ENCODE results near the gene TRIM72. TPM values are rescaled to one million over a fixed set of nuclear protein-coding genes. Genes with fewer than 3 reads are reported as not detected.

The TRIM72 gene
- total RNA-seq, 1 experiment from 2014 or later = 0.09 TPM

DNA sequence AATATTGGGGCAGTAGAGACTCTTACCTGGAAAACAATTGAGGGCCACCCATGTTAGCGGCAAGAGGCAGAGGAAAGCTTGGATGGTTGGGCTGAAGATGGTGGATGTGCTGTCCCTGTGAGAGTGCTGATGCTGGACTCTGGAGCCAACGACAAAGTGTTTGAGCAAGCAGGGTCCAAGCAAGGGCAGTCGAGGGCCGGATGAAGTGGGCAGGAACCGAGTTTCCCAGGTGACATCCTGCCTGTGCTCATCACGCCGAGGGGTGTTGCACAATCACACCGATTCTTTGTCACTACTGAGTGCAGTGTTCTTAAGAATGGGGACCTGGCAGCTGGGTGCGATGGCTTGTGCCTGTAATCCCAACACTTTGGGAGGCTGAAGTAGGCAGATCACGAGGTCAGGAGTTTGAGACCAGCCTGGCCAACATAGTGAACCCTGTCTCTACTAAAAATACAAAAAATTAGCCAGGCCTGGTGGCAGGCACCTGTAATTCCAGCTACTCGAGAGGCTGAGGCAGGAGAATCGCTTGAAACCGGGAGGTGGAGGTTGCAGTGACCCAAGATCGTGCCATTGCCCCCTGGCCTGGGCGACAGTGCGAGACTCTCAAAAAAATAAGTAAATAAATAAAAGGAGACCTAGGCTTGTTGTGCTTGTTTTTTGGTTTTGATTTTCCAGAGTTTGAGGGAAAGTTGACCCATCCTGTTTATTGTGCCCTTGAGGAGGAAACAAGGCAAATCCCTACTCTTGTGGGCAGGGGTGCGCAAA is 17.4 kb upstream of the TRIM72 start:
- H3F3A ChIP-seq (ENCODE audit: insufficient read depth, low read depth) = peaks cover 98% of the 10 kb centered on the region
- ChIA-PET CTCF (no interaction called here), POLR2A (ENCODE audit: unreplicated experiment) (interaction anchor here (1.0 kb wide), 1 partner anchor 677 kb away, joined by 6 read pairs; the partner anchor contains the start of gene ZNF267)
- H3K27ac ChIP-seq = no peak overlapping the region
- H3K4me3 ChIP-seq = no peak overlapping the region
- BruUV-seq (replicated peaks) = no TSS peak
- DNase-seq = no peak
- no peaks in the 10 kb centered on the region for H3K9me3 ChIP-seq (ENCODE audit: insufficient read depth, low read depth)
- TF ChIP-seq CTCF (conservative IDR thresholded peaks at IDR 0.05) = no peak
- TF ChIP-seq EZH2 (IDR thresholded peaks at IDR 0.05; ENCODE audit: low read depth) = no peak
- peaks cover 8% of the 10 kb centered on the region; the same call in 1 of the 2 replicates for H3K4me1 ChIP-seq (replicated peaks; ENCODE audit: insufficient read depth)
- H3K27me3 ChIP-seq (ENCODE audit: insufficient read depth, low read depth) = no peaks in the 10 kb centered on the region
- intact Hi-C loops (cut with micrococcal nuclease; ENCODE audit: unreplicated experiment) = no loop called here
- H2AFZ ChIP-seq = no peak overlapping the region
- no peak overlapping the region for H3K4me2 ChIP-seq
- peaks cover 60% of the 10 kb centered on the region for H4K20me1 ChIP-seq (ENCODE audit: insufficient read depth)
- H3K9me2 ChIP-seq (ENCODE audit: insufficient read depth) = no peaks in the 10 kb centered on the region
- H3K79me2 ChIP-seq (ENCODE audit: low read depth) = no peaks in the 10 kb centered on the region
- H3K36me3 ChIP-seq (ENCODE audit: low read depth) = peaks cover 30% of the 10 kb centered on the region

GRCh38 chr16:31198207-31198882 is 15.6 kb upstream of the TRIM72 start:
- CTCF ChIA-PET = interaction anchor here (0.7 kb wide), 1 partner anchor 184 kb away, joined by 3 read pairs; no protein-coding TSS in a partner anchor

More at GRCh38 chr16:31198207-31198882, 15.6 kb upstream of the TRIM72 start:
- Histone ChIP-seq H3K36me3 (ENCODE audit: low read depth) (peaks cover 12% of the 10 kb centered on the region), H3F3A (ENCODE audit: insufficient read depth, low read depth) (peaks cover 87% of the 10 kb centered on the region), H4K20me1 (ENCODE audit: insufficient read depth) (peaks cover 47% of the 10 kb centered on the region), H3K27me3 (ENCODE audit: insufficient read depth, low read depth) (no peaks in the 10 kb centered on the region), H2AFZ (no peak overlapping the region), H3K9me2 (ENCODE audit: insufficient read depth) (no peaks in the 10 kb centered on the region), H3K27ac (no peak overlapping the region), H3K4me2 (no peak overlapping the region), H3K4me1 (replicated peaks; ENCODE audit: insufficient read depth) (peaks cover 10% of the 10 kb centered on the region), H3K9me3 (ENCODE audit: insufficient read depth, low read depth) (no peaks in the 10 kb centered on the region), H3K4me3 (no peak overlapping the region), H3K79me2 (ENCODE audit: low read depth) (no peaks in the 10 kb centered on the region)
- TF ChIP-seq CTCF (conservative IDR thresholded peaks at IDR 0.05) = no peak
- no peak for TF ChIP-seq EZH2 (IDR thresholded peaks at IDR 0.05; ENCODE audit: low read depth)
- POLR2A ChIA-PET (ENCODE audit: unreplicated experiment) = interaction anchor here (0.6 to 0.7 kb wide), 5 partner anchors 14 to 215 kb away, joined by 3 to 11 read pairs (median 6); no protein-coding TSS in a partner anchor
- DNase-seq = no peak
- intact Hi-C loops (cut with micrococcal nuclease; ENCODE audit: unreplicated experiment) = no loop called here
- BruUV-seq (replicated peaks) = no TSS peak
